RWPE2 (cell line): ENCODE measurements around the gene ATF7.
"Not testable (repeated sequence)": the region's sequence is repeated elsewhere in the genome, so short reads cannot be mapped to it uniquely, and the experiment has no call there.

Source experiments
- ATAC-seq: fragments of 200-7000 bp; cut with Tn5 transposase; 3 replicates; pipeline ENCODE4 v1.9.1; 2021; ENCODE audit warnings: low read depth
- DNase-seq: peaks from one replicate; pipeline ENCODE4 v3.0.0-alpha.2; 2020; ENCODE audit warnings: low spot score
- H3K27ac ChIP-seq: fragments of 450-650 bp; 2 replicates; pipeline ENCODE4 v1.5.1; 2017; ENCODE audit warnings: mild to moderate bottlenecking; ENCODE audit not compliant: poor library complexity, severe bottlenecking
- H3K27me3 ChIP-seq: fragments of 250-450 bp; sonication (Bioruptor Pico); 2 replicates; pipeline ENCODE4 v1.5.1; 2021; ENCODE audit warnings: mild to moderate bottlenecking, moderate library complexity; ENCODE audit not compliant: insufficient read depth, poor library complexity, severe bottlenecking
- H3K36me3 ChIP-seq: fragments of 250-450 bp; sonication (Bioruptor Pico); 2 replicates; pipeline ENCODE4 v1.5.1; 2020; ENCODE audit warnings: low read depth, mild to moderate bottlenecking, moderate library complexity
- H3K4me1 ChIP-seq: fragments of 250-450 bp; sonication (Bioruptor Pico); 2 replicates; pipeline ENCODE4 v1.5.1; 2021; ENCODE audit warnings: mild to moderate bottlenecking, moderate library complexity; ENCODE audit not compliant: insufficient read depth, poor library complexity, severe bottlenecking
- H3K4me3 ChIP-seq: fragments of 250-450 bp; sonication (Bioruptor Pico); 2 replicates; pipeline ENCODE4 v1.5.1; 2021; ENCODE audit warnings: mild to moderate bottlenecking, moderate library complexity; ENCODE audit not compliant: severe bottlenecking
- H3K9me3 ChIP-seq: fragments of 250-450 bp; sonication (Bioruptor Pico); 2 replicates; pipeline ENCODE4 v1.5.1; 2021; ENCODE audit warnings: mild to moderate bottlenecking, moderate library complexity; ENCODE audit not compliant: severe bottlenecking
- TF ChIP-seq, protein P1 (sequence below): fragments of 450-650 bp; IDR thresholded peaks from one replicate; pipeline ENCODE4 v1.5.1; 2017; ENCODE audit warnings: mild to moderate bottlenecking, moderate library complexity; ENCODE audit not compliant: poor library complexity, severe bottlenecking

The ATF7 gene

DNA sequence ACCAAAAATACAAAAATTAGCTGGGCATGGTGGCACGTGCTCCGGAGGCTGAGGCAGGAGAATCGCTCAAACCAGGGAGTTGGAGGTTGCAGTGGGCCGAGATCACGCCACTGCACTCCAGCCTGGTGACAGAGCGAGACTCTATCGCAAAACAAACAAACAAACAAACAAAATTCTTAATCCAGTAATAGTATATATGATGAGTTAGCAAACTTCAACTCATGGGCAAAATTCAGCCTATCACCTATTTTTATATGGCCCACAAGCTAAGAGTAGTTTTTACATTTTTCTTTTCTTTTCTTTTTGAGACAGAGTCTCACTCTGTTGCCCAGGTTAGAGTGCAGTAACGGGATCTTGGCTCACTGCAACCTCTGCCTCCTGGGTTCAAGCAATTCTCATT is 14.9 kb downstream of the ATF7 start:
- ATAC-seq (no peak), DNase-seq (no peak)
- Histone ChIP-seq H3K36me3 (peaks cover 32% of the 10 kb centered on the region), H3K4me3 (no peak overlapping the region), H3K4me1 (peaks cover 14% of the 10 kb centered on the region), H3K9me3 (no peaks in the 10 kb centered on the region), H3K27ac (no peak overlapping the region), H3K27me3 (no peaks in the 10 kb centered on the region)
- TF ChIP-seq, protein P1, sequence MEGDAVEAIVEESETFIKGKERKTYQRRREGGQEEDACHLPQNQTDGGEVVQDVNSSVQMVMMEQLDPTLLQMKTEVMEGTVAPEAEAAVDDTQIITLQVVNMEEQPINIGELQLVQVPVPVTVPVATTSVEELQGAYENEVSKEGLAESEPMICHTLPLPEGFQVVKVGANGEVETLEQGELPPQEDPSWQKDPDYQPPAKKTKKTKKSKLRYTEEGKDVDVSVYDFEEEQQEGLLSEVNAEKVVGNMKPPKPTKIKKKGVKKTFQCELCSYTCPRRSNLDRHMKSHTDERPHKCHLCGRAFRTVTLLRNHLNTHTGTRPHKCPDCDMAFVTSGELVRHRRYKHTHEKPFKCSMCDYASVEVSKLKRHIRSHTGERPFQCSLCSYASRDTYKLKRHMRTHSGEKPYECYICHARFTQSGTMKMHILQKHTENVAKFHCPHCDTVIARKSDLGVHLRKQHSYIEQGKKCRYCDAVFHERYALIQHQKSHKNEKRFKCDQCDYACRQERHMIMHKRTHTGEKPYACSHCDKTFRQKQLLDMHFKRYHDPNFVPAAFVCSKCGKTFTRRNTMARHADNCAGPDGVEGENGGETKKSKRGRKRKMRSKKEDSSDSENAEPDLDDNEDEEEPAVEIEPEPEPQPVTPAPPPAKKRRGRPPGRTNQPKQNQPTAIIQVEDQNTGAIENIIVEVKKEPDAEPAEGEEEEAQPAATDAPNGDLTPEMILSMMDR, result no peak

DNA sequence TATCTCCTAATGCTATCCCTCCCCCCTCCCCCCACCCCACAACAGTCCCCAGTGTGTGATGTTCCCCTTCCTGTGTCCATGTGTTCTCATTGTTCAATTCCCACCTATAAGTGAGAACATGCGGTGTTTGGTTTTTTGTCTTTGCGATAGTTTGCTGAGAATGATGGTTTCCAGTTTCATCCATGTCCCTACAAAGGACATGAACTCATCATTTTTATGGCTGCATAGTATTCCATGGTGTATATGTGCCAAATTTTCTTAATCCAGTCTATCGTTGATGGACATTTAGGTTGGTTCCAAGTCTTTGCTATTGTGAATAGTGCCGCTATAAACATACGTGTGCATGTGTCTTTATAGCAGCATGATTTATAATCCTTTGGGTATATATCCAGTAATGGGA is 19.5 kb downstream of the ATF7 start:
- not testable (repeated sequence) for DNase-seq, H3K4me3 ChIP-seq, H3K27me3 ChIP-seq, H3K4me1 ChIP-seq, H3K27ac ChIP-seq, ATAC-seq, H3K9me3 ChIP-seq
- H3K36me3 ChIP-seq, result peaks cover 22% of the 10 kb centered on the region

DNA sequence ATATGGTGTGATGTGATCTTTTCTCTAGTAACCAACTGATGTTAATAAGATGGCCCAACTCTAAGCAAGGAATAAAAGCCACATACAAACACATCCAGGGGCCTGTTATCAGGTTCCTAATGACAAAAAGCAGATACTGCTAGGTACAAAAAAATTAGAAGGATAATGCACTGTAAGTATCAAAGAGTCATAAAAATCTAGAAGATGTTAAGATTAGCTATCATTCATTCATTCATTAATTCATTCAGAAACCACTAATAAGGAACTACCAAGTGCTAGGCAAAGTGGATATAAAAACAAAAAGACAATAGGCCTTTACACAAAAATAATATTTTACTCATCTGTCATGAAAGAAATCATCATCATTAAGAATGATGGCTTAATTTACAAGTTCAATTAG is 21.6 kb downstream of the ATF7 start:
- TF ChIP-seq, protein P1, result no peak
- H3K27ac ChIP-seq, result no peak overlapping the region
- H3K4me3 ChIP-seq, result no peak overlapping the region
- ATAC-seq (no peak), DNase-seq (no peak)
- H3K4me1 ChIP-seq, result peaks cover 3% of the 10 kb centered on the region
- peaks cover 28% of the 10 kb centered on the region for H3K36me3 ChIP-seq
- H3K27me3 ChIP-seq, result no peaks in the 10 kb centered on the region
- no peaks in the 10 kb centered on the region for H3K9me3 ChIP-seq

DNA sequence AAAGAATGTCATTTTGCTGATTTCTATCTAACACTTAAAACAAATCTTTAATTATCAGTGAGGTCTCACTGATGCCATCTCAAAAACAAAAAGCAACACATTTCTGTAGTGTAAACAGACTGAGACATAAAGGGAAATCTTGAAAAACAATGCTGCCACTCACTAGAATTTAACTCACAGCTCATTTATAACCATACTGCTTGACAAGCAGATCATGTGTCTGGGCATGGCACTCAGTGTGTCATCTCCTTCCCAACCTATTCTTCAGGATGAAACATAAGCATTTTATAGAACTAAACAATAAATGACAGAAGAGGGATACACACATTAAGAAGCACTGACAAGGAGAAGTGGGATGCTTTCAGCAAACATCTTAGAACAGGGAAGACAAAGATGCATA is 22.4 kb downstream of the ATF7 start:
- Histone ChIP-seq H3K9me3 (no peaks in the 10 kb centered on the region), H3K4me1 (peaks cover 3% of the 10 kb centered on the region), H3K27ac (no peak overlapping the region), H3K4me3 (no peak overlapping the region), H3K27me3 (no peaks in the 10 kb centered on the region), H3K36me3 (peaks cover 31% of the 10 kb centered on the region)
- TF ChIP-seq, protein P1, result no peak
- DNase-seq (no peak), ATAC-seq (no peak)

DNA sequence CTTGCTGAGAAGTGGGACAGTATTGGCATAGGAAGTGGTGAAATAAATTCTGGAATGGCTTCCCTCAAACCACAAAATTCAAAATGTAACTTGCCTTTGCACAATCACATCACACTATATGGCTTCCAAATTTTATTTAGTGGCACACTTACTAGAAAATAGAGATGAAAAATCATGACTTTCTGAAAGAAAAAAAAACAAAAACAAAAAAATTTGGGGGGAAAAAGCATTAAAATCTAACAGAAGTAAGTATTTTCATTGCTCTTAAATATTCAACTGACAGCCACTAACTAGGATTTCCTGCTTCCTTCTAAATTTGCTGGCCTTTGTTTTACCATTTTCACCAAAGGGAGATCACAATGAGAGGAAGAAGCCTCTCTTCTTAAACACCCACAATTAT is 23.0 kb downstream of the ATF7 start:
- Histone ChIP-seq H3K27me3 (no peaks in the 10 kb centered on the region), H3K4me1 (peaks cover 3% of the 10 kb centered on the region), H3K9me3 (no peaks in the 10 kb centered on the region), H3K36me3 (peaks cover 27% of the 10 kb centered on the region), H3K4me3 (no peak overlapping the region), H3K27ac (no peak overlapping the region)
- ATAC-seq (no peak), DNase-seq (no peak)
- TF ChIP-seq, protein P1, result no peak
